PC-9 (cell line): ENCODE results near the gene ATP2B3. TPM values are rescaled to one million over a fixed set of nuclear protein-coding genes. Genes with fewer than 3 reads are reported as not detected.

Experiments used
- BruUV-seq: library from RNA; stranded (reverse); fragments of 400-500 nt; replicated peaks from 2 replicates; lab custom pipeline; 2021; lab: Mats Ljungman, UMichigan
- CTCF ChIA-PET: fragments of 300-600 bp; sonication (Branson Sonifier 250); formaldehyde crosslinking; loops from one replicate; lab custom pipeline; 2022; ENCODE audit warnings: antibody characterized with exemption; lab: Charles Lee
- POLR2A ChIA-PET: fragments of 300-600 bp; sonication (Branson Sonifier 250); formaldehyde crosslinking; loops from one replicate; lab custom pipeline; 2022; ENCODE audit warnings: antibody characterized with exemption; ENCODE audit not compliant: unreplicated experiment; lab: Charles Lee
- DNase-seq, 2 experiments: peaks; one replicate each; pipeline versions ENCODE4 v3.0.0 to v3.0.0-alpha.2; 2015 to 2022; ENCODE audit warnings: mixed read lengths in 1 of 2
- H2AFZ ChIP-seq: fragments of 200-600 bp; sonication (generic); 2 replicates; pipeline ENCODE4 v1.8.1; 2017; ENCODE audit warnings: antibody characterized with exemption
- H3F3A ChIP-seq: fragments of 200-600 bp; sonication (generic); 2 replicates; pipeline ENCODE4 v1.8.1; 2017; ENCODE audit warnings: antibody characterized with exemption, mild to moderate bottlenecking, low read depth; ENCODE audit not compliant: insufficient read depth
- H3K27ac ChIP-seq: fragments of 200-600 bp; sonication (generic); 2 replicates; pipeline ENCODE4 v1.6.1; 2016; ENCODE audit warnings: mixed run types
- H3K27me3 ChIP-seq: fragments of 200-600 bp; sonication (generic); 2 replicates; pipeline ENCODE4 v1.6.1; 2016; ENCODE audit warnings: low read depth, mixed run types; ENCODE audit not compliant: insufficient read depth
- H3K36me3 ChIP-seq: fragments of 200-600 bp; sonication (generic); 2 replicates; pipeline ENCODE4 v1.6.1; 2016; ENCODE audit warnings: low read depth, mixed run types
- H3K4me1 ChIP-seq: fragments of 200-600 bp; sonication (generic); replicated peaks from 2 replicates; pipeline ENCODE4 v1.6.1; 2016; ENCODE audit warnings: mixed run types; ENCODE audit not compliant: insufficient read depth
- H3K4me2 ChIP-seq: fragments of 200-600 bp; sonication (generic); 2 replicates; pipeline ENCODE4 v1.6.1; 2017; ENCODE audit warnings: mixed run types
- H3K4me3 ChIP-seq: fragments of 200-600 bp; sonication (generic); 2 replicates; pipeline ENCODE4 v1.6.1; 2016; ENCODE audit warnings: mixed run types
- H3K79me2 ChIP-seq: fragments of 200-600 bp; sonication (generic); 2 replicates; pipeline ENCODE4 v1.6.1; 2017; ENCODE audit warnings: low read depth, mixed run types
- H3K9me2 ChIP-seq: fragments of 200-600 bp; sonication (generic); 2 replicates; pipeline ENCODE4 v1.8.1; 2017; ENCODE audit warnings: mild to moderate bottlenecking; ENCODE audit not compliant: insufficient read depth
- H3K9me3 ChIP-seq: fragments of 200-600 bp; sonication (generic); 2 replicates; pipeline ENCODE4 v1.8.1; 2016; ENCODE audit warnings: low read depth; ENCODE audit not compliant: insufficient read depth
- H4K20me1 ChIP-seq: fragments of 200-600 bp; sonication (generic); 2 replicates; pipeline ENCODE4 v1.8.1; 2017; ENCODE audit not compliant: insufficient read depth
- CTCF ChIP-seq: fragments of 200-600 bp; sonication (generic); conservative IDR thresholded peaks from 2 replicates; pipeline ENCODE4 v1.6.1; 2017; ENCODE audit warnings: mixed run types, antibody characterized with exemption, mild to moderate bottlenecking, moderate library complexity
- EZH2 ChIP-seq: fragments of 200-600 bp; sonication (generic); IDR thresholded peaks from 2 replicates; pipeline ENCODE4 v1.8.0; 2017; ENCODE audit warnings: antibody characterized with exemption, low read depth
- intact Hi-C: fragments of 100-400 bp; cut with micrococcal nuclease; formaldehyde crosslinking; loops from one replicate; pipeline ENCODE4 v1.10.0; 2022; ENCODE audit not compliant: unreplicated experiment
- total RNA-seq: library from RNA; stranded (reverse); gene quantifications from 2 replicates; pipeline ENCODE4 v1.2.3, GENCODE V29; 2021

The ATP2B3 gene
- total RNA-seq, 1 experiment from 2014 or later: not detected

DNA sequence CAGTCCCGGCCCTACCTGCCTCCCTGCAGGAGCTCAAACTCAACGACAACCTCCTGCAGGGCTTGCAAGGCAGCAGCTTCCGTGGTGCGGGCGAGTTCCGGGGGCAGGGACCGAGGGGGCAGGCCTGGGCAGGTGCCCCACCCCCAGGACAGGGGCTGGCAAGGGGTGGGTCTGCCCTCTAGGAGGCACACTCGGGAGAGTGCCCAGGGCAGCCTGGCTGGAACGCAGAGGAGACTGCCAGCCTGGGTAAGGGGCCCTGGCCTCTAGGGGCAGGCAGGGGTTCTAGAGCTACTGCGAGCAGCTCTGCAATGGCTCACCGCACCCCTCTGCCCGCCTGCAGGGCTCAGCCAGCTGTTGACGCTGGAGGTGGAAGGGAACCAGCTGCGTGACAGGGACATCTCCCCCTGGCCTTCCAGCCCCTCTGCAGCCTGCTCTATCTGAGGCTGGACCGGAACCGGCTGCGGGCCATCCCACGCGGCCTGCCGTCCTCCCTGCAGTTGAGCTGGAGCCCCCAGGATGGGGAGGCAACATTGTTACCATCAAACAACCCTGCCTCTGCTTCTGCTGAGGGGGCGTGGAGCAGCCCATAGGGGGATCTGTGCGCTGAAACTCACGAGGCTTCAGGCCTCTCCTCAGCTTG, 34.9 kb upstream of the ATP2B3 start:
- intact Hi-C loops: no loop called here
- H3K9me2 ChIP-seq: no peaks in the 10 kb centered on the region
- CTCF ChIA-PET: no interaction called here
- no TSS peak for BruUV-seq
- H2AFZ ChIP-seq: no peak overlapping the region
- no peaks in the 10 kb centered on the region for H3K9me3 ChIP-seq
- H3K4me3 ChIP-seq: no peak overlapping the region
- H4K20me1 ChIP-seq: no peaks in the 10 kb centered on the region
- H3K27ac ChIP-seq: no peak overlapping the region
- TF ChIP-seq EZH2: no peak
- TF ChIP-seq CTCF: no peak
- no peak overlapping the region for H3K4me2 ChIP-seq
- no peaks in the 10 kb centered on the region for H3K36me3 ChIP-seq
- no peaks in the 10 kb centered on the region for H3K79me2 ChIP-seq
- no peak for DNase-seq
- peaks cover 14% of the 10 kb centered on the region; the same call in 1 of the 2 replicates for H3K27me3 ChIP-seq
- H3K4me1 ChIP-seq: no peaks in the 10 kb centered on the region
- H3F3A ChIP-seq: no peaks in the 10 kb centered on the region
- POLR2A ChIA-PET: no interaction called here

DNA sequence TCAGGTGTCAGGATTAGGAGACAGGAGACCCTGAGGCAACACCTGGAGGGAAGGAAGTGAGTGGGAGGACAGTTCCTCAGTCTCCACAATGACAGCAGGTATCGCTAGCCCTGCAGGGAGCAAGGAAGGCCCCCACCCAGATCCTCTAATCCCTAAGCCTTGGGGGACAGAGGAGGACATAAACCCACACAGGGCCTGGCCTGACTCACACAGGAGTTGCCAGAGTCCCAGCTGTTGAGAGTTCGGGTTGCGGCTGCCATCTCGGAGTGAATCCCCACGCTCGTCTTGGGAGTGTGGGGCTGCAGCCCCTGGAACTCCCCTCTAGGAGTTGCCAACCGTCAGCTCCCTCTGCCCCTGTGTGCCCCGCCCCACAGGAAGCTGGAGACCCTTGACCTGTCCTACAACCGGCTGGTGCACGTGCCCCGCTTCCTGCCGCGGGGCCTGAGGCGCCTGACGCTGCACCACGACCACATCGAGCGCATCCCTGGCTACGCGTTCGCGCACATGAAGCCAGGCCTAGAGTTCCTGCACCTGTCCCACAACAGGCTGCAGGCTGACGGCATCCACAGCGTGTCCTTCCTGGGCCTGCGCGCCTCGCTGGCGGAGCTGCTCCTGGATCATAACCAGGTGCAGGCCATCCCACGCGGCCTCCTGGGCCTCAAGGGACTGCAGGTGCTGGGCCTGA, 31.9 kb upstream of the ATP2B3 start:
- DNase-seq: no peak
- Histone ChIP-seq H3K27ac (no peak overlapping the region), H2AFZ (no peak overlapping the region), H3K27me3 (no peaks in the 10 kb centered on the region; the same call in 1 of the 2 replicates), H3K9me2 (no peaks in the 10 kb centered on the region), H3K9me3 (no peaks in the 10 kb centered on the region), H3K4me3 (no peak overlapping the region), H3F3A (no peaks in the 10 kb centered on the region), H3K36me3 (no peaks in the 10 kb centered on the region), H3K4me1 (no peaks in the 10 kb centered on the region), H3K79me2 (no peaks in the 10 kb centered on the region), H3K4me2 (no peak overlapping the region), H4K20me1 (no peaks in the 10 kb centered on the region)
- TF ChIP-seq EZH2 (no peak), CTCF (no peak)
- CTCF ChIA-PET: no interaction called here
- intact Hi-C loops: no loop called here
- BruUV-seq: no TSS peak
- POLR2A ChIA-PET: no interaction called here

GRCh38 chrX:153486171-153486570, 31.3 kb upstream of the ATP2B3 start:
- intact Hi-C loops: no loop called here
- Histone ChIP-seq H2AFZ (no peak overlapping the region), H3F3A (no peaks in the 10 kb centered on the region), H3K4me2 (no peak overlapping the region), H3K36me3 (no peaks in the 10 kb centered on the region), H3K4me3 (no peak overlapping the region), H4K20me1 (no peaks in the 10 kb centered on the region), H3K4me1 (no peaks in the 10 kb centered on the region), H3K9me3 (no peaks in the 10 kb centered on the region), H3K27ac (no peak overlapping the region), H3K79me2 (no peaks in the 10 kb centered on the region), H3K27me3 (no peaks in the 10 kb centered on the region; the same call in 1 of the 2 replicates), H3K9me2 (no peaks in the 10 kb centered on the region)
- no TSS peak for BruUV-seq
- DNase-seq: no peak
- POLR2A ChIA-PET: no interaction called here
- TF ChIP-seq CTCF: no peak
- TF ChIP-seq EZH2: no peak
- CTCF ChIA-PET: no interaction called here
